HG03439 (cell line): ENCODE measurements around the gene HBD.

Experiments used
- ATAC-seq: cut with Tn5 transposase; IDR thresholded peaks from one replicate; pipeline ENCODE4 v1.9.1; 2021; ENCODE audit warnings: mild to moderate bottlenecking, moderate library complexity; ENCODE audit not compliant: unreplicated experiment

HBD gene

GRCh38 chr11:5235364-5236095 is 1.2 kb upstream of the HBD start:
- ATAC-seq: no peak

- ATAC-seq: no peak
Observed at GRCh38 chr11:5233307-5233706, 976 bp downstream of the HBD start.

- ATAC-seq: no peak
Observed at GRCh38 chr11:5232821-5233220, 1.5 kb downstream of the HBD start.

- ATAC-seq: no peak
Observed at GRCh38 chr11:5232176-5232575, 2.1 kb downstream of the HBD start.

GRCh38 chr11:5231111-5231510 is 3.2 kb downstream of the HBD start:
- no peak for ATAC-seq

- ATAC-seq: no peak
Observed at GRCh38 chr11:5230266-5230665, 4.0 kb downstream of the HBD start.

GRCh38 chr11:5229796-5230195 is 4.5 kb downstream of the HBD start:
- no peak for ATAC-seq

- no peak for ATAC-seq
Observed at GRCh38 chr11:5229356-5229755, 4.9 kb downstream of the HBD start.

- ATAC-seq: no peak
Observed at GRCh38 chr11:5228124-5228523, 6.2 kb downstream of the HBD start.

GRCh38 chr11:5227681-5228080 is 6.6 kb downstream of the HBD start:
- no peak for ATAC-seq

GRCh38 chr11:5226732-5227310 is 7.5 kb downstream of the HBD start, which contains the start of gene HBB:
Gene HBB (minus strand): TSS chr11:5227071. CDS start chr11:5227021, 50 bp downstream.
- no peak for ATAC-seq

- no peak for ATAC-seq
Observed at GRCh38 chr11:5225480-5225871, 8.8 kb downstream of the HBD start.

- no peak for ATAC-seq
Observed at GRCh38 chr11:5224538-5225479, 9.5 kb downstream of the HBD start.

GRCh38 chr11:5223686-5224085 is 10.6 kb downstream of the HBD start:
- ATAC-seq: no peak

- ATAC-seq: no peak
Observed at GRCh38 chr11:5223146-5223545, 11.1 kb downstream of the HBD start.

GRCh38 chr11:5210376-5210885 is 23.9 kb downstream of the HBD start:
- ATAC-seq: no peak

- no peak for ATAC-seq
Observed at GRCh38 chr11:5204787-5205186, 29.5 kb downstream of the HBD start.

GRCh38 chr11:5203366-5203765 is 30.9 kb downstream of the HBD start:
- ATAC-seq: no peak

GRCh38 chr11:5200582-5200981 is 33.7 kb downstream of the HBD start, which contains the start of gene OR51V1:
Gene OR51V1 (minus strand): TSS chr11:5200682. CDS start chr11:5200682, 0 bp downstream.
- ATAC-seq: no peak

GRCh38 chr11:5198285-5198684 is 36.0 kb downstream of the HBD start:
- no peak for ATAC-seq

- ATAC-seq: no peak
Observed at GRCh38 chr11:5197536-5197935, 36.7 kb downstream of the HBD start.
